Neural progenitor cell (in vitro differentiated cells): ENCODE data around the gene UTRN. TPM values are rescaled to one million over a fixed set of nuclear protein-coding genes. Genes with fewer than 3 reads are reported as not detected.

Experiments used
- DNase-seq: peaks from one replicate; pipeline ENCODE4 v3.0.0-alpha.2; 2016; ENCODE audit warnings: low spot score
- H2AFZ ChIP-seq: fragments of 200-600 bp; sonication (generic); replicated peaks from 2 replicates; pipeline ENCODE4 v1.6.1; 2016; ENCODE audit warnings: antibody characterized with exemption
- H3F3A ChIP-seq: fragments of 200-600 bp; sonication (generic); 2 replicates; pipeline ENCODE4 v1.6.1; 2016; ENCODE audit warnings: antibody characterized with exemption, low read depth
- H3K27ac ChIP-seq: fragments of 200-600 bp; sonication (generic); 2 replicates; pipeline ENCODE4 v1.5.1; 2016; ENCODE audit warnings: mild to moderate bottlenecking
- H3K27me3 ChIP-seq: fragments of 200-600 bp; sonication (generic); 2 replicates; pipeline ENCODE4 v1.6.1; 2016; ENCODE audit warnings: mild to moderate bottlenecking, moderate library complexity
- H3K36me3 ChIP-seq: fragments of 200-600 bp; sonication (generic); 2 replicates; pipeline ENCODE4 v1.5.1; 2016
- H3K4me1 ChIP-seq: fragments of 200-600 bp; sonication (generic); 2 replicates; pipeline ENCODE4 v1.6.1; 2016; ENCODE audit warnings: mixed run types
- H3K4me2 ChIP-seq: fragments of 200-600 bp; sonication (generic); 2 replicates; pipeline ENCODE4 v1.6.1; 2016
- H3K4me3 ChIP-seq: fragments of 200-600 bp; sonication (generic); 2 replicates; pipeline ENCODE4 v1.5.1; 2016
- H3K79me2 ChIP-seq: fragments of 200-600 bp; sonication (generic); 2 replicates; pipeline ENCODE4 v1.6.1; 2016; ENCODE audit warnings: low read depth
- H3K9ac ChIP-seq: fragments of 200-600 bp; sonication (generic); 2 replicates; pipeline ENCODE4 v1.6.1; 2016
- H3K9me3 ChIP-seq: fragments of 200-600 bp; sonication (generic); 2 replicates; pipeline ENCODE4 v1.5.1; 2016; ENCODE audit warnings: low read depth
- H4K20me1 ChIP-seq: fragments of 200-600 bp; sonication (generic); 2 replicates; pipeline ENCODE4 v1.6.1; 2016; ENCODE audit warnings: low read depth
- H3K27ac Mint-ChIP-seq: 3 replicates; pipeline ENCODE4 v1.8.0; 2021; ENCODE audit warnings: mixed read lengths
- H3K27me3 Mint-ChIP-seq: 2 replicates; pipeline ENCODE4 v1.8.0; 2022; ENCODE audit warnings: low read depth, mild to moderate bottlenecking, inconsistent platforms, moderate library complexity, mixed read lengths; ENCODE audit not compliant: insufficient read depth
- H3K36me3 Mint-ChIP-seq: 3 replicates; pipeline ENCODE4 v1.8.0; 2021; ENCODE audit warnings: mixed read lengths
- H3K4me1 Mint-ChIP-seq: 3 replicates; pipeline ENCODE4 v1.8.0; 2021; ENCODE audit warnings: mixed read lengths
- H3K4me3 Mint-ChIP-seq: 3 replicates; pipeline ENCODE4 v1.8.0; 2021; ENCODE audit warnings: mild to moderate bottlenecking, moderate library complexity, mixed read lengths
- H3K9me3 Mint-ChIP-seq: 3 replicates; pipeline ENCODE4 v1.8.0; 2020; ENCODE audit warnings: mixed read lengths
- CTCF ChIP-seq: fragments of 200-600 bp; sonication (generic); IDR thresholded peaks from 2 replicates; pipeline ENCODE4 v1.5.1; 2017; ENCODE audit warnings: antibody characterized with exemption, mild to moderate bottlenecking
- EZH2 ChIP-seq: fragments of 200-600 bp; sonication (generic); IDR thresholded peaks from 2 replicates; pipeline ENCODE4 v1.6.1; 2017; ENCODE audit warnings: antibody characterized with exemption, mild to moderate bottlenecking, moderate library complexity
- EZH2phosphoT487 ChIP-seq: fragments of 200-600 bp; sonication (generic); IDR thresholded peaks from 2 replicates; pipeline ENCODE4 v1.6.1; 2017; ENCODE audit warnings: antibody characterized with exemption
- total RNA-seq: library from RNA; depleted of rRNA; stranded (reverse); fragments of >200 nt; gene quantifications from 2 replicates; pipeline ENCODE4 v1.2.3, GENCODE V29; 2015; ENCODE audit warnings: low replicate concordance

Gene UTRN
- total RNA-seq, 1 donor from 2014 or later, result 44.3 TPM

GRCh38 chr6:144334150-144334708 lies 49.1 kb downstream of the UTRN start:
- peaks cover 7% of the 10 kb centered on the region for H3K79me2 ChIP-seq
- no peak overlapping the region for H3K27ac Mint-ChIP-seq
- H3K9me3 Mint-ChIP-seq, result no peaks in the 10 kb centered on the region
- no peaks in the 10 kb centered on the region for H3F3A ChIP-seq
- H4K20me1 ChIP-seq, result peaks cover 4% of the 10 kb centered on the region
- no peak overlapping the region for H2AFZ ChIP-seq
- no peak overlapping the region for H3K27ac ChIP-seq
- no peak overlapping the region for H3K4me3 Mint-ChIP-seq
- no peak overlapping the region for H3K4me2 ChIP-seq
- H3K4me3 ChIP-seq, result no peak overlapping the region
- no peak for DNase-seq
- H3K36me3 ChIP-seq, result no peaks in the 10 kb centered on the region
- H3K36me3 Mint-ChIP-seq, result peaks cover 8% of the 10 kb centered on the region
- H3K27me3 ChIP-seq, result no peaks in the 10 kb centered on the region
- H3K4me1 ChIP-seq, result peaks cover 8% of the 10 kb centered on the region
- H3K9ac ChIP-seq, result no peak overlapping the region
- peaks cover 3% of the 10 kb centered on the region for H3K27me3 Mint-ChIP-seq
- H3K9me3 ChIP-seq, result no peaks in the 10 kb centered on the region
- no peak for TF ChIP-seq CTCF
- no peak for TF ChIP-seq EZH2
- TF ChIP-seq EZH2phosphoT487, result no peak
- H3K4me1 Mint-ChIP-seq, result peaks cover 9% of the 10 kb centered on the region

Other genes starting within 250 kb of the UTRN start
- gene SF3B5, start 189.8 kb upstream of the UTRN start, total RNA-seq, result 99.0 and 133 TPM in 2 replicates
- 0.06 TPM in 1 of 2 replicates, not detected in the other for gene STX11, start 134.8 kb upstream of the UTRN start, total RNA-seq